ENCODE data around the gene RIPOR1.

RIPOR1 gene

GRCh38 chr16:67541391-67542263, 13.0 kb downstream of the RIPOR1 start:
- no peak for DNase-seq (ENCODE audit: low spot score)
- TF ChIP-seq CTCF (IDR thresholded peaks at IDR 0.05; ENCODE audit: extremely low read depth, missing control alignments): no peak

- peak; percentile 80 for DNase-seq (ENCODE audit: low spot score)
- TF ChIP-seq CTCF (IDR thresholded peaks at IDR 0.05; ENCODE audit: extremely low read depth, missing control alignments): no peak
Measured at GRCh38 chr16:67542464-67542863, 13.8 kb downstream of the RIPOR1 start.

DNA sequence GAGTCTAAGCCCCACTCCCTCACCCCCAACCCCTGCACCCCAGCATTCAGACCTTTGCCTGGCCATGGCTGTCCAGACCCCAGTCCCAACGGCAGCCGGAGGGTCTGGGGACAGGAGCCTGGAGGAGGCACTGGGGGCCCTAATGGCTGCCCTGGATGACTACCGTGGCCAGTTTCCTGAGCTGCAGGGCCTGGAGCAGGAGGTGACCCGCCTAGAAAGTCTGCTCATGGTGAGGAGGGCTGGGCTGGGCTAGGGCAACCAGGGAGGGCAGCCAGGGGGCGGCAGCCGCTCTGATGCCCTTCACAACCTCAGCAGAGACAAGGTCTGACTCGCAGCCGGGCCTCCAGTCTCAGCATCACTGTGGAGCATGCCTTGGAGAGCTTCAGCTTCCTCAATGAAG, 14.4 kb downstream of the RIPOR1 start:
- no peak for DNase-seq (ENCODE audit: low spot score)
- TF ChIP-seq CTCF (IDR thresholded peaks at IDR 0.05; ENCODE audit: extremely low read depth, missing control alignments): no peak

DNA sequence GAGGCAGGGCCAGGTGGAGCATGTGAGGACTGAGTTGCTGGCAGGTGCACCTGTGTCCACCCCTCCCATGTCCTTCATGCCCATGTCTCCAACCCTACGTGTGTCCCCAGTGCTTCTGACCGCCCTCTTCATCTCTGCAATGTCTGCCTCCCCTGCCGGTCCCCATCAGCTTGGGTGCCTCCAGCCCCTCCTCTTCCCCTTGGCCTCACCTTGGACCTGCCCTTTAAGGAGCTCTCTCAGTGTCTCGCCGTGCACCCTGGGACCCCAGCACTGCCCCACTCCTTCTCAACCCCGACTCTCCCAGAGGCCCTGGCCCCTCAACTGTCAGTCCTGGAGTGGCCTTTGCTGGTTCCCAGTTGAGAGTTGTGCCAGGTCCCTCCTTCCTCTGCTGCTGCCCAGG, 15.0 kb downstream of the RIPOR1 start:
- DNase-seq (ENCODE audit: low spot score): no peak
- no peak for TF ChIP-seq CTCF (IDR thresholded peaks at IDR 0.05; ENCODE audit: extremely low read depth, missing control alignments)

- no peak for TF ChIP-seq CTCF (IDR thresholded peaks at IDR 0.05; ENCODE audit: extremely low read depth, missing control alignments)
- DNase-seq (ENCODE audit: low spot score): no peak
Measured at GRCh38 chr16:67544329-67544841, 15.8 kb downstream of the RIPOR1 start.

GRCh38 chr16:67544844-67545664, 16.4 kb downstream of the RIPOR1 start:
- TF ChIP-seq CTCF (IDR thresholded peaks at IDR 0.05; ENCODE audit: extremely low read depth, missing control alignments): no peak
- DNase-seq (ENCODE audit: low spot score): no peak

- TF ChIP-seq CTCF (IDR thresholded peaks at IDR 0.05; ENCODE audit: extremely low read depth, missing control alignments): no peak
- no peak for DNase-seq (ENCODE audit: low spot score)
Measured at GRCh38 chr16:67545665-67546024, 17.0 kb downstream of the RIPOR1 start.
